Hypothalamus (tissue), 51 donors: ENCODE data around the gene OPN1LW.
"Not testable (repeated sequence)": the region's sequence is repeated elsewhere in the genome, so short reads cannot be mapped to it uniquely, and the experiment has no call there.

Source experiments
- DNase-seq, 51 donors: peaks; one replicate each; lab custom pipeline; 2025; lab: John Stamatoyannopoulos, UW

Gene OPN1LW

GRCh38 chrX:154131955-154132354 is 12.1 kb upstream of the OPN1LW start:
- no peak for DNase-seq

GRCh38 chrX:154132366-154132765 is 11.7 kb upstream of the OPN1LW start:
- DNase-seq = no peak

- DNase-seq = no peak
These were observed 8.4 kb upstream of the OPN1LW start for GRCh38 chrX:154135458-154136229.

GRCh38 chrX:154136627-154137161 is 7.3 kb upstream of the OPN1LW start:
- DNase-seq = peak in 27 of 51 donors; percentile 3 to 59 (median 21)

- no peak for DNase-seq
These were observed 5.2 kb upstream of the OPN1LW start for GRCh38 chrX:154138857-154139256.

- DNase-seq = no peak
These were observed 3.8 kb upstream of the OPN1LW start for GRCh38 chrX:154140206-154140605.

DNA sequence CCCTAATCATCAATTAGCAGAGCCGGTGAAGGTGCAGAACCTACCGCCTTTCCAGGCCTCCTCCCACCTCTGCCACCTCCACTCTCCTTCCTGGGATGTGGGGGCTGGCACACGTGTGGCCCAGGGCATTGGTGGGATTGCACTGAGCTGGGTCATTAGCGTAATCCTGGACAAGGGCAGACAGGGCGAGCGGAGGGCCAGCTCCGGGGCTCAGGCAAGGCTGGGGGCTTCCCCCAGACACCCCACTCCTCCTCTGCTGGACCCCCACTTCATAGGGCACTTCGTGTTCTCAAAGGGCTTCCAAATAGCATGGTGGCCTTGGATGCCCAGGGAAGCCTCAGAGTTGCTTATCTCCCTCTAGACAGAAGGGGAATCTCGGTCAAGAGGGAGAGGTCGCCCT is 3.3 kb upstream of the OPN1LW start:
- DNase-seq = no peak

- no peak for DNase-seq
These were observed 1.7 kb upstream of the OPN1LW start for GRCh38 chrX:154142386-154142785.

DNA sequence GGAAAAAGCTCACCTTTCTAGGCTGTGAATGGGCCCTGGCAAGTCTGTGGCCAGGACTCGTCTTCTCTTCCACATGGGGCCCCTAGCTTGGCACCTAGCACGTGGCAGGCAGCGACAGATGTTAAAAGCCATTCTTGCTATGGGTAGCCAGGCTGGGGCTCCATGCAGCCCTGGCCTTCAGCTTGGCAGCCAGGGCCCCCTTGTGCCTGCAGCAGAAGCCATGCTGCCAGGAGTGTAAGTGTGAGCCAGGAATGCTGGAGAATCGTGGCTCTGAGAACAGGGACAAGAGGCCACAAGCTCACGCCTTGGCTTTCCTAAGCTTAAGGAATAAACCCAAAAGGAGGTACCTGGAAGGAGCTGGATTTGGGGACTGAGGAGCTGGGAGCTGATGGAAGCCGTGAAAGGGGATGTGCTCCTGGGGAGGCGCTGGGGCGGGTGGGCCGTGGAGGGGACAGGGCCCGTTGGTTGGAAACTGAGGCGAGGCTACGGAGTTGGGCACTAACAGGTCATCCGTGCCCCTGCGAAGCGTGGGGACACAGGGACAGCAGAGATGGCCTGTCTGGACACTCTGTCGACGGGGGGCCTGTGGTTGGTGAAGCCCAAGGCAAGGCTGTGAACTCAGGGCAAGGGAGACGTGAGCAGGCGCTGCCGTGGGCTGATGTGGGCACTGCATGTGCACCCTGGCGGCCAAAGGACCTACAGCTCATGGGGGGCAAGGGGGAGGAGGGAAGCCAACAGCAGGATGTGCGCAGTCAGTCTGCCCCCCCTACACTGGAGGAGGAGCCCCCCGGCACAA is 895 bp upstream of the OPN1LW start:
- DNase-seq = no peak

DNA sequence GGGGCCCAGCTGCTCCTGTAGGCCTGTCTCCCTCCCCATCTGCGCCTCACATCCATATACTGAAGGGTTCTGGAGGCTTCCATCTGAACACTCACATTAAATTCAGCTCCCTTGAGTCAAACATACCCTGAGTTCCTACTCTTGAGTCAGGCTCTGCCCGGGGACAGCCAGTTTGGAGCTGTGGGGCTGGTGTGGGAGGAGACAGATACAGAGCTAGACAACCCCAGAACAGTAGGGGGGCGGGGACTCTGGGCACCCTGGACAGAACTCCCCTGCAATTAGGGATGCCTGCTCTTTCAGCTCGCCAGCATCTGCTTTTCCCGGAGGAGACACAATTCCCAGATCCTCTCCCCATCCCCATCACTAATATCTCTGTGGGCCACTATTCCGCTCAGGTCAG is 7.0 kb downstream of the OPN1LW start:
- not testable (repeated sequence) for DNase-seq

DNA sequence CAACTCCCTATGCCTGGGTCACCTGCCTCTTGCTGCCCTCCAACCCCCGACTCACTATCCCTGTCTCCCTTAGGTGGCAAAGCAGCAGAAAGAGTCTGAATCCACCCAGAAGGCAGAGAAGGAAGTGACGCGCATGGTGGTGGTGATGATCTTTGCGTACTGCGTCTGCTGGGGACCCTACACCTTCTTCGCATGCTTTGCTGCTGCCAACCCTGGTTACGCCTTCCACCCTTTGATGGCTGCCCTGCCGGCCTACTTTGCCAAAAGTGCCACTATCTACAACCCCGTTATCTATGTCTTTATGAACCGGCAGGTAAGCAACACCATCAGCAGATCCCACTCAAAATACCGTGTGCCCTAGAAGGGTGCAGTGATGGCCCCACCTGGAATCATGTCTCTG is 12.2 kb downstream of the OPN1LW start:
- DNase-seq = not testable (repeated sequence)

DNA sequence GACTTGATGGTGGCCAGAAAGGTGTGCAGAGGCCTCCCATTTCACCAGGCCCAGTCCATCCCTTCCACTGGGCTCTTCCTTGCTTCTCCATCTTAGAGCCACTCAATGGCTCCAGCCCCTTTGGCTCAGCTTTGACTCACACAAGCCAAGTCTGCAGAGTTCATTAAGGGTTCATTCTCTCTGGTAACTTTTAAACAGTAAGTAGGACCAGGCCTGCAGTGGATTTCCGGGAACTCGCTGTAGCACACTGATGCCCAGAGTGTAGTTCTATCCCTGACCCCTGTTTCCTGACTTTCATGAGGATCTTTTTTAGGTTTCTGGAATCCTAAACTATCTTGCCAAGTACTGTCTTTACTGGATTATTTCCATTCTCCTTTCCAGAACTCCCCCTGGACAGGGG is 13.2 kb downstream of the OPN1LW start:
- DNase-seq = not testable (repeated sequence)

DNA sequence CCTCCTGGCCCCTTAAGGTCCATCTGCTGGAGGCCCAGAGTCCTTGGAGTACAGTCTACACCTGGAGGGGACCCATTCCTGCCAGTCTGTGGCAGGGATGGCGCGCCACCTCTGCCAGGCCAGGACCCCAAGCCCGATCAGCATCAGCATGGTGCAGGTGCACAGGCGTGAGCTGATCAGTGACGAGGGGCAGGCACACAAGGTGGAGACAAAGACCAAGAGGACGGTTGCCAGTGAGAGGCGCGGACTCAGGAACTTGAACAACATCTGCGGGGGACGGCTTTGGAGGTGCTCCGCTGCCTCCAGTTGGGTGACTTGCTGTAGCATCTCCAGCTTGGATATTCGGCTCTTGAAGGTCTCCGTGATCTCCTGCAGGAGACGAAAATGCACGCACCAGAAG is 15.3 kb downstream of the OPN1LW start:
- DNase-seq = not testable (repeated sequence)

DNA sequence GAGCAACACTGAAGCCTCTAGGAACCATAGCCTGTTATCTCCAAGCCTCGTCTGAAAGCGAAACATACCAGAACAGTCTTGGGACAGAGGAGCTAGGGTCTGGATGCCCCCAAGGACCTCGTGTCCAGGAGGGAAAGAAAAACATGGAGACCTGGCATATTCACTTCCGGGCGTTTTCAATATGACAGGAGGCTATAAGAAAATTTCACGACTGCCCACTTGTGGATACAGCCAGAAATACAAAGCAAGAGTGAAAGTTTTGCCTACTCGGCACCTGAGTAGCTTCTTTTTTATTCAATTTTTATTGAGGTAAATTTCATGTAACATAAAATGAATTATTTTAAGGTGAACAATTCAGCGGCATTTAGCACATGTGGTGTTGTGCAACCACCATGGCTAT is 20.9 kb downstream of the OPN1LW start:
- DNase-seq = not testable (repeated sequence)

- DNase-seq = not testable (repeated sequence)
These were observed 24.3 kb downstream of the OPN1LW start for GRCh38 chrX:154168384-154168783.

DNA sequence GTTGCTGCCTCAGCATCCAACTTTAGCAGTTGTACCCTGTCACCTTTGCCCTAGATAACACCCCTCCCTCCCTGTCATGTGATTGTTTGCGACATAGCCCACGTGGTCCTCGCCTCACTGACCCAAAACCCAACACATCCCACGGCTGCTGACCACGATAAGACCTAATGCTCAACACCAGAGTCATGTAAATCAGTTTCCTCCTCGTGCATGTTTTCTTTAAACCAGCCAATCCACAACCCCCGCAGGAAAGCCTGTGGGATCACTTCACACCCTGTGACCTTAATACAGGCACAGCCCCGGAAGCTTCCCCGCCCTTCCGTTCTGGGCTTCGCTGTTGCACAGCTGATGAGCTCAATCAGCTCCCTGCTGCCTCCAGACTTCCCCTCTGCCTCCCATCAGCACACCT is 28.5 kb downstream of the OPN1LW start:
- not testable (repeated sequence) for DNase-seq

DNA sequence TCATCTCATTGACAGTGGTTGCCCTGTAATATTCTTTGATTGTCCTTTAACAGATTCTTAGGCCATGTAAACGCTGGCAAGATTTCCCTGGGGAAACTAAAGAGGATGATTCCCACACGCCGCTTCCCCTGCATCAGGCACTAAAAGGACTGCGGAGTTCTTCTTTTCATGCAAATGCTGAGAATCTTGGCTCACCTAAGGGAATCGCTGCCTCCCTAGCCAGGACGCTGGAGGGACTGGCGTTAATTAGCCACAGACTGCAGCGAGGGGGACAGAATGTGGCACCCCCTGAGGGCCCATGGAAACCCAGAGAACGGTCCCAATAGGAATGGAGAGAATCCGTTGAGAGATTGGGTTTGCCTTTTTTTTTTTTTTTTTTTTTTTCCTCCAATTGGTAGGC is 30.3 kb downstream of the OPN1LW start:
- not testable (repeated sequence) for DNase-seq

DNA sequence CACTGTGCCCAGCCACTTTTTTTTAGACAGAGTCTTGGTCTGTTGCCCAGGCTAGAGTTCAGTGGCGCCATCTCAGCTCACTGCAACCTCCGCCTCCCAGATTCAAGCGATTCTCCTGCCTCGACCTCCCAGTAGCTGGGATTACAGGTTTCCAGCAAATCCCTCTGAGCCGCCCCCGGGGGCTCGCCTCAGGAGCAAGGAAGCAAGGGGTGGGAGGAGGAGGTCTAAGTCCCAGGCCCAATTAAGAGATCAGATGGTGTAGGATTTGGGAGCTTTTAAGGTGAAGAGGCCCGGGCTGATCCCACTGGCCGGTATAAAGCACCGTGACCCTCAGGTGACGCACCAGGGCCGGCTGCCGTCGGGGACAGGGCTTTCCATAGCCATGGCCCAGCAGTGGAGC is 38.3 kb downstream of the OPN1LW start, which contains the start of gene OPN1MW:
OPN1MW (plus strand) TSS at position 301 of the 400 bp plus-strand sequence; CDS start at position 383, 82 bp downstream.
- not testable (repeated sequence) for DNase-seq

DNA sequence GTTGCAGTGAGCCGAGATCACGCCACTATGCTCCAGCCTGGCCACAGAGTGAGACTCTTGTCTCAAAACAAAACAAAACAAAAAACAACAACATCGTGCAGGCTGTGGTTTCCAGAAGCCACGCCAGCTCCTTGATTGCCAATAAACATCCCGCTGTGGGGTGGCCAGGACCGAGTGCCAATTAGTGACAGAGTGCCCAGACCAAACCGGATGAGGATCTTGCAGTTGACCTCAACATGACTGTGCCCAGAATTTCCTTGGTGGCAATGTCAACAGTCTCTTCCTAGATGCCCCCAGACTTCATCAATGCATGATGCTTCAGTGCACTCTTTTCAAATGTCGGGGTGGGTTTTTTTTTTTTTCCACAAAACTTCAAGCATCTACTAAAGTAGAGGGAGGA is 39.8 kb downstream of the OPN1LW start:
- not testable (repeated sequence) for DNase-seq

GRCh38 chrX:154192846-154193245 is 48.8 kb downstream of the OPN1LW start:
- DNase-seq = not testable (repeated sequence)

DNA sequence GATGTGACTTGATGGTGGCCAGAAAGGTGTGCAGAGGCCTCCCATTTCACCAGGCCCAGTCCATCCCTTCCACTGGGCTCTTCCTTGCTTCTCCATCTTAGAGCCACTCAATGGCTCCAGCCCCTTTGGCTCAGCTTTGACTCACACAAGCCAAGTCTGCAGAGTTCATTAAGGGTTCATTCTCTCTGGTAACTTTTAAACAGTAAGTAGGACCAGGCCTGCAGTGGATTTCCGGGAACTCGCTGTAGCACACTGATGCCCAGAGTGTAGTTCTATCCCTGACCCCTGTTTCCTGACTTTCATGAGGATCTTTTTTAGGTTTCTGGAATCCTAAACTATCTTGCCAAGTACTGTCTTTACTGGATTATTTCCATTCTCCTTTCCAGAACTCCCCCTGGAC is 50.3 kb downstream of the OPN1LW start:
- DNase-seq = not testable (repeated sequence)
